ENCODE data around the gene ATF7IP2.

DNA sequence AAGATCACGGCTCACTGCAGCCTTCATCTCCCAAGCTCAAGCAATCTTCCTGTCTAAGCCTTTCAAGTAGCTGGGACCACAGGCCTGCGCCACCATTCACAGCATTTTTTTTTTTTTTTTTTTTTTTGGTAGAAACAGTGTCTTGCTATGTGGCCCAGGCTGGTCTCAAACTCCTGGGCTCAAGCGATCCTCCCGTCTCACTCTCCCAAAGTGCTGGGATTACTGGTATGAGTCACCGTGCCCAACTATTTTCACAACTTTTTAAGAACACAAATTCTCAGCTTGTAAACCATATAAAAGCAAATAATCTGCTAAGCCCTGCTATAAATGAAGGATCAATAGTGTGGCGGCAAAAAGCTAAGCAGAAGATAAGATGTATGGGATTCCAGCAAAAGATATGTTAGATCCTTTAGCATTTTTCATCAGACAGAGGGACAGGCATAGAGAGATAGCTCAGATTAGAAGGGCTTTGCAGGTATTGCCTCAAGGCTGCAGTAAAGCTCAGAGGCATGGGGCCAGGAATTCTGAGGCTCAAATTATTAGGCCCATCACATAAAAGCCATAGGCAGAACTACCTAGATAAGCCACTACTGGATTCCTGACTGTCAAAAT, 139.5 kb downstream of the ATF7IP2 start:
- TF ChIP-seq CTCF (IDR thresholded peaks at IDR 0.05; ENCODE audit: extremely low read depth in 1 of 2, insufficient read depth in 1 of 2, low read depth in 1 of 2, low read length in 2 of 2) (no peak), MAX (IDR thresholded peaks at IDR 0.05; ENCODE audit: insufficient read depth, insufficient read length) (no peak)
